ENCODE measurements around the gene DHX57. TPM values are rescaled to one million over a fixed set of nuclear protein-coding genes. Genes with fewer than 3 reads are reported as not detected.

The DHX57 gene
- total and polyA plus RNA-seq, 2 experiments from 2014 or later, result 13.3 to 32.9 TPM

DNA sequence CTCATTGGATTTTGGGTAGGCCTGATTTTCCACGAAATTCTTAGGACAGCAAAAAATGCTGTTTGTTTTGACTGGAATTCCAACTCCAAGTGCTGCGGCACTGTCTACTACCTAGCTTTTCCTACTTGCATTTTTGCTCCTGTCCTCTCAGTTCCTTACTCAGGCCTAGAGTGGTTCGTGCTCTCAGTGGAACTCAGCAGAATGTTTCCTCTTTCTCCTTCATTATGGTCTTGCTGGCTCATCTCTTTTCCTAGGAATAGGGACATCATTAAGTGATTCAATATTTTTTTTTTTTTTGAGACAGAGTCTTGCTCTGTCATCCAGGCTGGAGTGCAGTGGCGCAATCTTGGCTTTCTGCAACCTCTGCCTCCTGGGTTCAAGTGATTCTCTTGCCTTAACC is 59.8 kb downstream of the DHX57 start (continued):
- no peak for TF ChIP-seq JUNB (IDR thresholded peaks at IDR 0.05; ENCODE audit: unreplicated experiment)
- TF ChIP-seq REST (IDR thresholded peaks at IDR 0.05; ENCODE audit: unreplicated experiment), result no peak

DNA sequence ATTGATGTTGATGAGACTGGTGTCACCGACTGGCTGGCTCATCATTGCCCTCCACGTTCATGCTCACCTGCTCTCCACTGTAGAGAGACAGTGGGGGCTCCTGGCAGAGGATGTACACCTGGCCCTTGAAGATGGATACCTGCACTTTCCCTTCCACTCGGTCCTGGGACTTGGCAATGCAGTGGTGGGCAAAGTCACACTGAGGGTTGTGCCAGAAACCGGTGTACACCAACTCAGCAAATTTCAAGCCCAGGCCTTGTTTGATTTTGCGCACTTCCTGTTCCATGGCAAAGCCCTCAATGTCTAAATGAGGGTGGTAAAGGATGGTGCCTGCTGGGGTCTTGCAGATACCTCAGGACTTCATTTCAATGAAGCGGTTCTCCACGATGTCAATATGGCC is 65.2 kb downstream of the DHX57 start:
- Histone ChIP-seq H3K79me2 (replicated peaks; ENCODE audit: insufficient read depth) (no peaks in the 10 kb centered on the region), H3K36me3 (ENCODE audit: insufficient read depth) (peaks cover 19% of the 10 kb centered on the region), H3K4me2 (no peak overlapping the region), H3K27ac (ENCODE audit: low read depth) (no peak overlapping the region), H4K20me1 (replicated peaks; ENCODE audit: insufficient read depth) (no peaks in the 10 kb centered on the region), H3F3A (replicated peaks; ENCODE audit: low read depth) (no peaks in the 10 kb centered on the region), H3K9me2 (ENCODE audit: insufficient read depth) (no peaks in the 10 kb centered on the region), H2AFZ (no peak overlapping the region), H3K4me3 (no peak overlapping the region), H3K27me3 (ENCODE audit: insufficient read depth) (no peaks in the 10 kb centered on the region), H3K4me1 (ENCODE audit: insufficient read depth) (no peaks in the 10 kb centered on the region)
- peaks cover 27% of the 10 kb centered on the region for H3K36me3 Mint-ChIP-seq (ENCODE audit: low read depth)
- DNase-seq (ENCODE audit: low spot score) (no peak), ATAC-seq (no peak)
- TF ChIP-seq EZH2 (IDR thresholded peaks at IDR 0.05; ENCODE audit: low read depth, unreplicated experiment) (no peak), NANOG (IDR thresholded peaks at IDR 0.05; ENCODE audit: borderline replicate concordance) (no peak), ZNF462 (CRISPR knock-in tag; IDR thresholded peaks at IDR 0.05) (no peak), POLR2AphosphoS5 (IDR thresholded peaks at IDR 0.05; ENCODE audit: low read depth) (no peak), CTCF (conservative IDR thresholded peaks at IDR 0.05; ENCODE audit: low read depth in 2 of 2) (no peak)
- TF ChIP-seq, protein P1, sequence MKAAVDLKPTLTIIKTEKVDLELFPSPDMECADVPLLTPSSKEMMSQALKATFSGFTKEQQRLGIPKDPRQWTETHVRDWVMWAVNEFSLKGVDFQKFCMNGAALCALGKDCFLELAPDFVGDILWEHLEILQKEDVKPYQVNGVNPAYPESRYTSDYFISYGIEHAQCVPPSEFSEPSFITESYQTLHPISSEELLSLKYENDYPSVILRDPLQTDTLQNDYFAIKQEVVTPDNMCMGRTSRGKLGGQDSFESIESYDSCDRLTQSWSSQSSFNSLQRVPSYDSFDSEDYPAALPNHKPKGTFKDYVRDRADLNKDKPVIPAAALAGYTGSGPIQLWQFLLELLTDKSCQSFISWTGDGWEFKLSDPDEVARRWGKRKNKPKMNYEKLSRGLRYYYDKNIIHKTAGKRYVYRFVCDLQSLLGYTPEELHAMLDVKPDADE (IDR thresholded peaks at IDR 0.05), result no peak
- H3K4me3 Mint-ChIP-seq, result no peak overlapping the region
- H3K27me3 Mint-ChIP-seq (ENCODE audit: insufficient read depth, low read depth, poor library complexity), result peaks cover 2% of the 10 kb centered on the region
- H3K4me1 Mint-ChIP-seq, result no peaks in the 10 kb centered on the region
- H3K27ac Mint-ChIP-seq, result no peak overlapping the region
- H3K9me3 Mint-ChIP-seq, result no peaks in the 10 kb centered on the region

Measured in GM23338 (cell line).